CD4-positive, alpha-beta T cell treated with Interferon alpha-2 for 1 hour (primary cell): ENCODE measurements around the gene OVOL3.
"Not testable (repeated sequence)": the region's sequence is repeated elsewhere in the genome, so short reads cannot be mapped to it uniquely, and the experiment has no call there.

Experiments
- DNase-seq, 2 donors: peaks; one replicate each; pipeline ENCODE4 v3.0.0-alpha.2; 2020 to 2022

OVOL3 gene

GRCh38 chr19:36101550-36102327 is 9.2 kb upstream of the OVOL3 start:
- DNase-seq, result no peak

GRCh38 chr19:36103040-36103626 is 7.8 kb upstream of the OVOL3 start:
- no peak for DNase-seq

GRCh38 chr19:36103842-36104552 is 6.9 kb upstream of the OVOL3 start:
- no peak for DNase-seq

- no peak for DNase-seq
These were observed 4.5 kb upstream of the OVOL3 start for GRCh38 chr19:36106441-36106840.

- no peak for DNase-seq
These were observed 4.0 kb upstream of the OVOL3 start for GRCh38 chr19:36106991-36107390.

GRCh38 chr19:36108684-36109083 is 2.3 kb upstream of the OVOL3 start:
- DNase-seq, result no peak

GRCh38 chr19:36111200-36111539 is 227 bp downstream of the OVOL3 start:
- no peak for DNase-seq

GRCh38 chr19:36112678-36113077 is 1.7 kb downstream of the OVOL3 start:
- no peak for DNase-seq

GRCh38 chr19:36113425-36113824 is 2.5 kb downstream of the OVOL3 start:
- DNase-seq, result no peak

GRCh38 chr19:36113894-36114720 is 3.2 kb downstream of the OVOL3 start:
- peak in 1 of 2 donors; percentile 30 for DNase-seq

GRCh38 chr19:36114721-36115452 is 3.9 kb downstream of the OVOL3 start, which contains the start of gene POLR2I:
Gene POLR2I (minus strand): TSS chr19:36114875. CDS start chr19:36114856, 19 bp downstream.
- peak; percentile 100 for DNase-seq

GRCh38 chr19:36115453-36116343 is 4.8 kb downstream of the OVOL3 start, which contains the start of gene TBCB:
Gene TBCB (plus strand): TSS chr19:36115468. CDS start chr19:36115561, 93 bp downstream.
- DNase-seq, result peak in 1 of 2 donors; percentile 93

GRCh38 chr19:36116344-36116637 is 5.3 kb downstream of the OVOL3 start:
- no peak for DNase-seq

- DNase-seq, result no peak
These were observed 9.4 kb downstream of the OVOL3 start for GRCh38 chr19:36120092-36120983.

- DNase-seq, result no peak
These were observed 10.0 kb downstream of the OVOL3 start for GRCh38 chr19:36120984-36121358.

- no peak for DNase-seq
These were observed 10.7 kb downstream of the OVOL3 start for GRCh38 chr19:36121486-36122124.

GRCh38 chr19:36125557-36125956 is 14.6 kb downstream of the OVOL3 start:
- DNase-seq, result no peak

- DNase-seq, result no peak
These were observed 17.4 kb downstream of the OVOL3 start for GRCh38 chr19:36128392-36128736.

GRCh38 chr19:36131221-36131620 is 20.3 kb downstream of the OVOL3 start:
- peak; percentile 34 to 55 for DNase-seq

- not testable (repeated sequence) for DNase-seq
These were observed 23.9 kb downstream of the OVOL3 start for GRCh38 chr19:36134867-36135266.
